Stimulated activated CD8-positive, alpha-beta memory T cell treated with anti-CD3 and anti-CD28 coated beads, Interleukin-7, amount 100 ng/mL, for 24 hours (primary cell): Measurements from ENCODE around the gene PTH1R.
A peak's percentile ranks its signal among the peaks of the same experiment; 100 is the strongest.

Experiments used
- DNase-seq: peaks from one replicate; pipeline ENCODE4 v3.0.0-alpha.2; 2020; ENCODE audit warnings: low read depth

The PTH1R gene

DNA sequence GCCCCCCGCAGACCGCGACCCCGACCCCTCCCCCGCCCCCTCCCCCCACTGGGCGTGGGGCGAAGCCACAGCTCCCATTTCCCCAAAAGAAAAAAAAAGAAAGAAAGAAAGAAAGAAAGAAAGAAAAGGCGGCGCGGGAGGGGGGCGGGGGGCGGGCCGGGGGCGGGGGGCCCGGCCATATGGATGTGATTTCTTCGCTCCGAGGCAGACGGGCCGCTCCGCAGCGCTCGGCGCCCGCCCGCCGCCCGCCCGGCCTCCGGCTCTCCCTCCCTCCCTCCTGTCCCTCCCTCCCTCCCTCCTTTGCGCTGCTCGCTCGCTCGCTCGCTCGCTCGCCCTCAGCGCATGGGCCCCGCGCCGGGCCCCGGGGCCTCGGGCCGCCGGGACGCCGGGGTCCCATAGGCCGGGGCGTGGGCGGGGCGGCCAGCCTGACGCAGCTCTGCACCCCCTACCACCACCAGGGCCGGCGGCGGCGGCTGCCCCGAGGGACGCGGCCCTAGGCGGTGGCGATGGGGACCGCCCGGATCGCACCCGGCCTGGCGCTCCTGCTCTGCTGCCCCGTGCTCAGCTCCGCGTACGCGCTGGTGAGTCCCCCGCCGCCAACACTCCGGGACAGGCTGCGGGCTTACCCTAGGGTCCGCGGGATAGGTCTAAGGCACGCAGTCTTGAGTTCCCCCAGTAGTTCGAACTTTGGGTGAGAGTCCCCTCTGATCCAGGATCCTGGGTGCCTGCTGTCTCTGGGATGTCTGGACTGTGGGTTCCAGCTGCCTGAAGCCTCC, 5.7 kb downstream of the PTH1R start:
- DNase-seq: no peak

DNA sequence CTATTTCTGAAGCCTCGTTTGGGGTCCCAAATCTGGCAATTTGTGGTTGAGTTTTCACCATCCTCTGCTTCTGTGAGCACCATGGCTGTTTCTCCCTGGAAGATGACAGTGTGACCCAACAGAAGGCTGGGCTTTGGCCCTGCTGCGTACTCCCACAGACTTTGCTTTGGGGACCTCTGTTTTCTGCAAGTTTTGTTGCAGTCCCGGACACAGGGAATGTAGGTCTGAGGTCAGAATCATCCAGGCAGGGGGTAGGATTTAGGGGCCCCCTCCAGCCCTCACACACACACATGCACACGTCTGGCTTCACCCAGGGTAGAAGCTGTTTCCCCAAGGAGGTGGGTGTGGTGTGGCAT, 6.3 kb downstream of the PTH1R start:
- DNase-seq: no peak

DNA sequence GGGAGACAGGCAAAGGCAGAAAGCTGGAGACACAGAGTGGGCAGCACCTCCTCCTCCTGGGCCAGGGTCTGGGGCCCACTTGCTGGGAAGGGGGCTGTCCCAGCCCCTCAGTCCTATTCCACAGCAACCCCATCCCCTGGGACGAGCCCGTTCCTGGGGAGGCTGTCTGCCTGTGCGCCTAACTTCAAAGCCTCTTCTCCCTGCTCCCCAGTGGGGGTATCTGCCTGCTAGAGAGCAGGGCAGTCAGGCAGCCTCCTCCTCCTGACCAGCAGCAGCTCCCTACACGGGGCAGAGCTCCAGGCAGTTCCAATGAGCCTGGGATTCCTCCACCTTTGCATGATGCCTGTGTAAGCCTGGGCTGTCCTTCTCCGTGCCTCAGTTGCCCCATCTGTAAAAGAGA, 6.9 kb downstream of the PTH1R start:
- no peak for DNase-seq

DNA sequence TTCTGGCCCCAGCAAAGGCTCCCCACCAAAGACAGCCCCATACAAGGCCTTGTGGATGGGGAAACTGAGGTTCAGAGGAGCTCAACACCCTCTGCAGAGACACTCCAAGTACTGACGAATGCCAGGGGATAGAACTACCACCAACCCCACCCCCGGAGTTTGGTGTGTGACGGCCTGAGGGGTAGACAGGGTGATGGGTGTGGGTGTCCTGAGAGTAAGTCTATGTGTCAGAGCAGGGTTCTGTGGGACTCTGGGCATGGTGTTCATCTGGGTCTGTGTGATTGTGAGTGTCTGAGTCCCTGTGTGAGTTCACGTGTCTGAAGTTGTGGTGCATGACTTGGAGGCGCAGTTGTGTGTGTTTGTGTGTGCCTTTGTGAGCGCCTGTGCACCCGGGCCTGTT, 7.4 kb downstream of the PTH1R start:
- DNase-seq: no peak

DNA sequence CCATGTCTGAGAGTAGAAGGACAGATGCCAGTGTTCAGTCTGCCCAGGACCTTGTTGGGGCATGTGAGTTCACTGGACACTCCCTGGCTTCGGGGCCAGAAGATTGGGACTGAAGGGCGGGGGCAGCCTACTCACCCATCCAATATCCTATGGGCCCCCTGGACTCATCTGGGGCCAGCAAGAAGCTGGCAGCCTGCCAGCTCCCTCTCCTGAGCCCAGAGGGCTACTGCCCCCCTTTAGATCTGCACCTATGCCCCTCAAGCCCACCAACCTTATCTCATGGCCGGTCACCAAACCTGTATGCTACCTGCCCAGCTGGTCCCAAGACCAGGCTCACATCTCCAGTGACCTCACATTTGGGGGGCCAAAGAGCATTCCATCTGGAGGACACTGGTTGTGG, 8.1 kb downstream of the PTH1R start:
- DNase-seq: no peak

DNA sequence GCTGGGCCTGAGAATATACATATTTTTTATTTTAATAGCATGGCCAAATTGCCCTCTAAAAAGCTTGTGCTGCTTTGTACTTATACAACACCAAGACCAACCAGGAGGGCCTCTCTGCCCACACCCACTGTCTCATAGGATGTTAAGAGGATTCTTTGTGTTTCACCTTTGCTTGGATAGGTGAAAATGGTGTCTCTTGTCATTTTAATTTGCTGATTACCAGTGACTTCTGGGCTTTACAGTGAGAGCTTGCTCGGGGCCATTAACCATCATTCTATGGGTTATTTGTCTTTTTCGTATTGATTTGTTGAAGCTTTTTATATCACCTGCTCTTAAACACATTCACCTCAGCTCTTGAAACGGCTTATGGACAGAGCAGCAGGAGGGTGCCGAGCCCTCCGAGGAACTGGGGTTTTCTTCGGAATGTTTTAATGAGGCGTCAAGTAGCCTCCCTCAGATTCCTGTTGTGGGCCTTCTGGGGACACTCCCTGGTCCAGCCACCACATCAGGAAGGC, 10.5 kb downstream of the PTH1R start:
- no peak for DNase-seq

DNA sequence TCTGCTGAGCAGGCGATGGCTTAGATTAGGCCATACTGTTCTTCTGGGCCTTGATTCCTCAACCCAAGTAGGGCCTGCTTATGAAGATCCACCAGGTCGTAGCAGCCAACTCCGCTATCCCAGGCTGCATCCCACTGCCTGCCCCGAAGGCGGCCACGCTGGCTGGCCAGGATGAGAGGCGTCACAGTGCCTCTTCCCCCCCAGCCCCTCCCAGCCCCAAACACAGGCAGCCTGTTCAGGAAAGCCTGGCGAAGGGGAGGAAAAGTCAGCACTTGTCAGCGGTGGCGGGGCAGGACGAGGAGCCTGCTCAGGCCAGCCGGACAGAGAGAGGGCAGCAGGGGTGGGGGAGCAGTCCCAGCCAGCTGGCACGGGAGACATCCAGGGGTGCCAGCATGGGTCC, 11.2 kb downstream of the PTH1R start:
- no peak for DNase-seq

DNA sequence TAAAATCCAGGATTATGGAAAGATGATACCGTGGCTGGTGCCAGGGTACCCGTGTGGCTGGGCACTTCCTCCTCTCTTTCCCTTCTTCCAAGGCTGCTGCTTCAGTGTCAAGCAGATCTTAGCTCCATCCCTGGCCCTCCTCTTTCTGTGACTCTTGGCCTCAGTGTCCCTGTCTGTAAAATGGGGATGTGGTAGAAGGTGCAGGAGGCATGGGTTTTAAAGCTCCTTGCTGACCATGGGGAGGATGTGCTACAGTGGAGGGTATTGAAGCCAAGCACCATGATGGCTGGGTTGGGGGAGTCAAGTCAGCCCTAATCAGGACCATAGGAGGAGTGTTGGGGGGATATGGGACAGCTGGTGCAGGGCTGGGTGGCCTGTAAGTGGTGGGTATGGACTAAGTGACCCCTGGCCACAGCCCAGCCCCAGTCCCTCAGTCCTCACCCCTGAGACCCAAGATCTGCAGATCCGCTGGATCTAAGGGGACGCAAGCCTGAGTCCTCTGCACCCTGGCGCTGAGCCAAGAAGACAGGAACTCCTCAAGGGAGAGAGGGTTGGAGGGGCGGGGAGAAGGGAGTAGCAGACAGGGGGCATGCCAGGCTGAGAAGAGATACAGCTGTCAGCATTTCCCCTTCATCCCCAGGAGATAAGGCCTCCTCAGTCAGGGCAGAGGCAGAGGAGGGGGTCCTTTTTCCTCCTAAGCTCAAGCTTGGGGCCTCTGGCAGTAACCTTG, 12.0 kb downstream of the PTH1R start:
- no peak for DNase-seq

DNA sequence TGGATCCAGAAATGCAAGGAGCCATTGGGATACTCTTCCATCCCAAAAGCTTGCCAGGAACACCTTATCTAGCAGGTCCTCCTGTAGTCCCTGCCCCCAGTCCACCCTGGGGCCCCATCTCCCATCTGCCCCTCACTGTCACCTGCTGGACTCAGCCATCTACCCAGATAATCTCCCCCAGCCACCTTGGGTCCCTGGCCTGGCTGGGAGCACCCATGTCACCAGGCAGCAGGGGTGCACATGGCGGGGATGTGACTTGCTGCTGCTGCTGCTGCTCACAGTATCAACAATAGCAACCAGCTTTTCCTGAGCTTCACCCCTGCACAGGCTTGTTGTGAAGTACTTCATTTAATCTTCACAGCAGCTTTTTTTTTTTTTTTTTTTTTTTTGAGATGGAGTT, 12.6 kb downstream of the PTH1R start:
- no peak for DNase-seq

DNA sequence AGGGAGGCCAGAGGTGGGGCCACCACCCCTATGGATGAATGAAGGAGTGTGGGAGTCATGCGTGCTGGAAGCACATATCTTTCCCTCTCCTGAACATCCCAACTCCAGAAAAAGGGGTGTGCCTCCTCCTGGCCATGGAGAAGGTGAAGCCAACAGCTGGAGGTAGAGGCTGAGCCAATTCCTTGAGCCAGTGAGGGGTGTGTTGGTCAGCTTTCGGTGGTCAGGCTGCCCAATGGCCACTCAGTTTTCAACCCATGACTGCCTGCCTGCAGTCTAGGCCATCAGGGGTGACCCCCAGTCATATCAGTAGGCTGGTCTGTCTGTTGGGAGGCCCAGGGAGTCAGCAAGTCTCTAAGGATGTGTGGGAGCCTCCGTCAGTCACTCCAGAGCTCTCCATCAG, 13.6 kb downstream of the PTH1R start:
- DNase-seq: no peak

DNA sequence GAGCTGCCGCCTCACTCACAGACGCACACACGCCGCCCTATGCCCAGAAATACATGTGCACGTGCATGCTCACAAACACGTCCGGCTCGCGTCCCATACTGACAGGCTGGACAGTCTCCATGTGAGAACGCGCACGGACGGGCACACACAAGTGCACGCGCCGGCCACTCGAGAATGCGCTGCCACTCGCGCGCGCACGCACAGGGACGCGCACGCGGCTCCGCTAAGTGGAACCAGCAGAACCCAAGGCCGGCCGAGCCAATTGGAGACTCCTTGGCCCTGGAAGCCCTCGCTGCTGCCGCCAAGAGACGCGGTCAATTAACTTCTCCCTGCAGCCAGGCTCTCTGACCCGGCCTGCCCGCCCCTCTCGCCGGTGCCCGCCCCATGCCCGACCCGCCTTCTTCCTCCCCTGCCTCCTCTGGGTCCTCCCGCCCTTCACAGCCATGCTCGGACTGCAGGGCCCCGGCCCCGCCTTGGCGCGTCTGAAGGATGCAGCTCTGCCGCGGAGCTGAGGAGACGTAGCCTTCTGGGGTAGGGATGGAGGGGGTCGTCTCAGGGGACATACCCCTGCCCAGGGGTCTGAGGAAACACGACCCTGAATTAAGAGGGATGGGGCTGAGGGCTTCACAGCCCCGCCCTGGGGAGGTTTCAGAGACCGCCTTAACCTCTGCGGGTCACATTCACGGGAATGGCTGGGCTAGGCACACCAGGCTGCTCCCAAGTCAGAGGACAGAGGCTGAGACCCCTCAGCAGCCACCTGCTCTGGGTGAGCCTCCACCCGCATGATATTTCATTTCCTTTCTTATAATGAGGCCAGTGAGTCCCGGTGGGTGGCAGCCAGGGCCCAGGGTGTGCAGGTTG, 15.0 kb downstream of the PTH1R start:
- DNase-seq: no peak

DNA sequence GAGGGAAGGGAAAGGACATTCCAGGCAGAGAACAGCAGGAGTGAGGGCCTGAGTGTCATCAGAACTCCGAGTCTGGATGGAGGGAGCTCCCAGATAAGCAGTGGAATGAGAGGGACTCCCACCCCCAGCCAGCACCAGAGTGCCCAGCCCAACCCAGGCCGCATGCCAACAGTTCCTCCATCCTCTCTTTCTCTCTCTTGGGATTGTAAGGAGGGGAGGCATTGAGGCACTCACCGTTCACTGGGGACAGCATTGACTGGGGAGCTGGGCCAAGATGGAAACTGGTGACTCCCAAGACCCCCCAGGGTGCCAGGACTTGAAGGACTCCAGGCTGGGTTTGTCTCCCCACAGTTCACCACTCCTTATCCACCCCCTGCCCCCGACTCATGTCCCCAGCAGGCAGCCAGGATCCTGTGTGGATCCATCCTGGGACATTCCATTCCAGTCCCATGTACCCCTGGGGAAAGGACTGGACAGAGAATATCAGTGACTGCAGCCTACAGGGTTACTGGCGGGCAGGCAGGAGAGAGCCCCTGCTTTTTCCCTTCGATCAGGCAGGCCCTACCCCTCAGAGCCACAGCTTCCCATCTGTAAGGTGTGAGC, 15.7 kb downstream of the PTH1R start:
- DNase-seq: no peak

DNA sequence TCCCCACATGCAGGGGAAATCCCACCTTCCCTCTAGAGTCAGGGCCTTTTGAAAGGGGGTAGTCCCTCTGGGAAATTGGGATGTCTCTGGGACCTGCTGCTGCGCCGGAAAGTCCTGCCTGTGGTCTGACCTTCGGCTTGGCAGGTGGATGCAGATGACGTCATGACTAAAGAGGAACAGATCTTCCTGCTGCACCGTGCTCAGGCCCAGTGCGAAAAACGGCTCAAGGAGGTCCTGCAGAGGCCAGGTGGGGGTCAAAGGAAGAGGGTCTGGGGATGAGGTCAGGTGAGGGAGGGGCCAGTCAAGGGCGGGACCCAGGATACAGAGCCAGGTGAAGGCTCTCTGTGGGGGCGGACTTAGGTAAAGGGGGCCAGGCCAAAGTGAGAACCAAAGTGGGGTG, 16.2 kb downstream of the PTH1R start:
- no peak for DNase-seq

DNA sequence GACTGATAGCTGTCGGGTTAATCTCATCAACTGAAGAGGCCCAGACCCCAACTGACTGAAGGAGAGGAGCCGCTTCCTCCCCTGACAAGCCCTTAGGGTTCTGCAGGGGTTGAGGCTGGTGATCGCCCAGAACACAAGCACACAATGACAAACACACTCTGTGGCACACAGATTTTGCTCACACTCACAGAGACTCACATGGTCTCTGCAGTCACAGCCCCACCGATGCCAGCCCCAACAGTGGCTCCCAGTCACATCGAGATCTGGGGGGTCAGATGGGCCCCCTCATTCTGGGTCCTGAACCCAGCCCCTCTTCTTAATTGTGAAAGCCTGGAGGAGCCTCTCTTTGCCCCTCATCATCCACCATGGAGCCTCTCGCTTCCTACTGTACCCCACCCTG, 16.7 kb downstream of the PTH1R start:
- DNase-seq: no peak

DNA sequence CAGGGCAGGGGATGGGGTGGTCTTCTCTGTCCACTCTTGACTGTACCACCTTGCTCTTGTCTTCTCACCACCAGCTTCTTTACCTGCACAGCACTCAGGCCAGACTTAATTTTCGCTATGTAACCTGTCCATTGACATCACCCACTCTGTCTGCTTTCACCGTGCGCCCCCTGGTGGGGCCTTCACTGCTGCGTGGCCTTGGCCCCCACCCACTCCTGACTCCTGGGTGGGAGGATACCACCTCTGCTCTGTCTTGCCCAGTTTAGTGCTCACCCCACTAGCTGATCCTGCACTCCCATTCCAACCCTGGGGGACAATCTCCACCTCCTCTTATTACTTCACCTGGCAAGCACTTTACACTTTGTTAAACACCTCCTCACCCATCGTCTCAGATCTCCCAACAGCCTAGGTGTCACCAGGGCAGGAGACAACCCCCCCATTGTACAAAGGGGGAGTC, 17.7 kb downstream of the PTH1R start:
- peak; percentile 73 for DNase-seq

DNA sequence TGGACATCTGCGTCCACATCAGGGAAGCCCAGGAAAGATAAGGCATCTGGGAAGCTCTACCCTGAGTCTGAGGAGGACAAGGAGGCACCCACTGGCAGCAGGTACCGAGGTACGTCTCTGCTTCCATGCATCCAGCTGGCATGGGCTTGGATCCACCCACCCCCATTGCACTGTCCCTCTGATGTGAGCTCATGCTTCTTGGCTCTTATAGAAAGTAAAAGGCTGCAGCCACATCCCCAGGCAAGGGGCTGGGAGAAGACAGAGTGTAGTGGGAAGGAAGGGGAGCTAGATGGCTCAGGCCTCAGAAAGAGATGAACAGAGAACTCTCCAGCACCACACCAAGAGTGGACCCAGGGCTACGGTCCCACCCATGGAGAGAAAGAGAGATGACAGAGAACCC, 18.2 kb downstream of the PTH1R start:
- DNase-seq: no peak

DNA sequence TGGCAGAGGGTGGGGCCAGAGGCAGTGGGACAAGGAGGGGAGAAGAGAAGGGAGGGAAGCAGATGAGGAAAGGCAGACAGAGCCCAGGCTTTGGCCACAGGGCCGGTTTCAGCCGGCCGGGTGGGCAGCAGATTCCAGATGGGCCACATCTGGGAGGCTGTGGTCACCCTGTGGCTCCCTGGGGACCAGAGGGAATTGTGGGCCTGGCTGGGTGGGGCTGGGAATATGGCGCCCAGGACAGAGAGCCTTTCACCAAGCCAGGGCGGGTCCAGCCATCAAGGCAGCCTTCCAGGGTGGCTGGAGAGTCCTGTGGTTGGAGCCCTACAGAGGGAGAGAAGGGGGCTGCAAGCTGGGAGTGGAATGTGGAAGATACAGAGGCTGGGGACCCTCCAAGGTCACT, 18.9 kb downstream of the PTH1R start:
- no peak for DNase-seq

DNA sequence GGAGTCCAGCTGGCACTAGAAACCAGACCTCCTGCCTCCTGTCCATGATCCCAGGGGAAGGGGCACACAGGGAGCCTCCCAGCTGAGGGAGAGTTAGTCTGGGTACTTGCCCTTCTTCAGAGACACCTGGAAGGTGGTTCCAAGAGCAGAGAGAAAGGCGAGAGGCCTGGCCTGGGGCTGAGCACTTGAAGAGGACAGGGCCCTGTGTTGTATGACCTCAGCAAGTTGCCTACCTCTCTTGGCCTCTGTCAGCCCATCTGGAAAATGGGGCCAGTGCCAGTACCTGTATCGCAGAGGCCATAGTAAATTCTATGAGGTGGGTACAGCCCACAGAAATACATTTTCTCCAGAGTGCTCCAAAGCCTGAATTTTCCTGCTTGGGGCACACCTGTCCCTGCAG, 19.5 kb downstream of the PTH1R start:
- no peak for DNase-seq

DNA sequence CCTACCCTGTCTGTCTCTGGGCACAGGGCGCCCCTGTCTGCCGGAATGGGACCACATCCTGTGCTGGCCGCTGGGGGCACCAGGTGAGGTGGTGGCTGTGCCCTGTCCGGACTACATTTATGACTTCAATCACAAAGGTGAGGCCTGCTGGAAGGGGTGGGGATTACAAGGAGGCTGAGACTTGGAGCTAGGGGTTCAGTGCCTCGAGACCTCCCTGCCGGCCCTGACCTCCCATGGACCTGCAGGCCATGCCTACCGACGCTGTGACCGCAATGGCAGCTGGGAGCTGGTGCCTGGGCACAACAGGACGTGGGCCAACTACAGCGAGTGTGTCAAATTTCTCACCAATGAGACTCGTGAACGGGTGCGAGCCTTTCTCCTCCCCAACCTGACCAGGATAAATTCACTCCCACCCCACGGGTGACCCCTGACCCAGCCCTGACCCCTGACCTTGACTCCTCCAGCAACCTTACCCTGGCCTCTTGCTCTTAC, 20.4 kb downstream of the PTH1R start:
- no peak for DNase-seq

DNA sequence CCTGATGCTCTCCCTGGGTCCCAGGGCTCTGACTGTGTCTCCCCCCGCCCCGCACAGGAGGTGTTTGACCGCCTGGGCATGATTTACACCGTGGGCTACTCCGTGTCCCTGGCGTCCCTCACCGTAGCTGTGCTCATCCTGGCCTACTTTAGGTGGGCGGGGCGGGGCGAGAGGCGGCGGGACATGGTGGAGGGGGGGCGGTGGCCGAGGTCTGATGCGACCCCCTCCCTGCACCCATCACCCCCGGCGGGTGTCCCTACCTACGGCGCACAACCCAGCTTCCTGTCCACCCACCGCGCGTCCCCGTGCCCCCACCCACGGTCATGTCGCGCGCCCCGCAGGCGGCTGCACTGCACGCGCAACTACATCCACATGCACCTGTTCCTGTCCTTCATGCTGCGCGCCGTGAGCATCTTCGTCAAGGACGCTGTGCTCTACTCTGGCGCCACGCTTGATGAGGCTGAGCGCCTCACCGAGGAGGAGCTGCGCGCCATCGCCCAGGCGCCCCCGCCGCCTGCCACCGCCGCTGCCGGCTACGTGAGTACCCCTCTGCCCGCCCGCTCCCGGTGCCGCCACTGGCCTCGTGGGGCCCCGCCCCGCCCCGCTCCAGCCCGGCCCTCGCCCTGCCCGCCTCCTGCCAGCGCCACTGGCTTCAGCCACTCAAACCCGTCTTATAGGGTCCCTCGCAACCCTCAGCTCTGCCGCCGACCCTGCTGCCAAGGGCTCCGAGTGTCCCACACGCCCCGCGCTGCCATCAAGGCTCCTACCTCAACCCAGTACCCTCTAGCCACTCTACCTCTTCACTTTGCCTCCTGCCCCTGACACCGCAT, 21.0 kb downstream of the PTH1R start:
- no peak for DNase-seq
